NOMO-1 treated with dmso at 0.1 percent for 144 hours (cell line): ENCODE data around the gene CNTNAP5.

Experiments used
- DNase-seq: peaks from one replicate; lab custom pipeline; 2025; ENCODE audit not compliant: unreplicated experiment; lab: John Stamatoyannopoulos, UW

Gene CNTNAP5

DNA sequence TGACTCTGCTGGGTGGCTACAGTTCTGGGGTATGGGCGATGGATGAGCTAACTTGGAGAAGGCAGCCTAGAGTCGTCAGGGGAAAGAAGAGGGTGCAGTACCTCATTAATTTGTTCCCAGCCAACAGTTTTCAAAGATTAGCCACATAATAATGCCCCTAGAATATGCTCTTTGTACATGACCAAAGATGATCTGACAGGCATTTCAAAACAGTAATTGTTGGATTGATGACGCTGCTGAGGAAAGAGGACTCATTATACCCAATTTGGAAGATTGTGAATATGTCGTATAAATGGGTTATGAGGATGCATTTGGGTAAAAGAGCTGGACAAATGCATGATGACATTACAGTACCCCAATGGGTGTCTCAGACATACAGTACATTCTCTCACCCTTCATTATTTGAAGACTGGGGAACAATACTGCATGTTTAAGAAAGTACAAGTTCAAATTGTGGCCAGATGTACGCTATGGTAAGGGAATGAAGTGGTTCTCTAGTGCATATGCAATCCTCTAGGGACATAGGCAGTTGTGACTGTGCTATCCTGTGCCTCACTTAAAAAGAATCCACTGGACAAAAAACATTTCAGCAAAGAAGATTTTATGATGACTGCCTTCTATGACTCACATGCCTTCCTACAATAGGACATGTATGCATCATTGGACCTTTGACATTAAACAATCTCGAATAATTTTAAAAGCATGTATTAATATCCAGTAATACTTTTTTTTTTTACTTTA, 233.2 kb downstream of the CNTNAP5 start:
- no peak for DNase-seq

- DNase-seq: no peak
Measured at GRCh38 chr2:124261456-124261855, 236.4 kb downstream of the CNTNAP5 start.

GRCh38 chr2:124264551-124265091, 239.5 kb downstream of the CNTNAP5 start:
- DNase-seq: no peak

GRCh38 chr2:124267794-124268193, 242.7 kb downstream of the CNTNAP5 start:
- DNase-seq: no peak

GRCh38 chr2:124269348-124269747, 244.3 kb downstream of the CNTNAP5 start:
- no peak for DNase-seq

DNA sequence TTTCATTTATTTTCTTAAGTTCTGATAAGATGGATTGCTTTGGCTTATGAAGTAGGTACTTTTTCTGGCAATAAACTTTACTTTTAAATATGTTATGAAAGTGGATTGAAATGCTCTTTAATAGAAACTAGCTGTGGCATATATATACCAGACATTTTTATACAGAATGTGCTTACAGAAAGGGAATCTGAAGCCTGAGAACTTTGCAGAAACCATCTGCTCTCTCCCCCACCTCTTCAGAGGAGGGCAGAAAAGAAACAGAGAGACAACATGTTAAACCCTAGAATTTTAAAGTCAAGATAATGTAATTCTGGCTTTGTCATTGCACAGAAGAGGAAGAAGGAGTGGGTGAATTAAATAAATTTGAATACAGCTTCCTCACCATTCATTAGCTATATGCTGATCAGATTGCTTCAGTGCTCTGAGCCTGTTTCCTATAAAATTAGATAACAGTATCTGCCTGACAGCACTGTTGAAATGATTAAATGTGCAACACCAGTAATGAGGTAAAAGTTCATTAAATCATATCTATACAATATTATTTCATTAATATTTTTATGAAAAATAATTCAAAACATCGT, 247.3 kb downstream of the CNTNAP5 start:
- DNase-seq: no peak

DNA sequence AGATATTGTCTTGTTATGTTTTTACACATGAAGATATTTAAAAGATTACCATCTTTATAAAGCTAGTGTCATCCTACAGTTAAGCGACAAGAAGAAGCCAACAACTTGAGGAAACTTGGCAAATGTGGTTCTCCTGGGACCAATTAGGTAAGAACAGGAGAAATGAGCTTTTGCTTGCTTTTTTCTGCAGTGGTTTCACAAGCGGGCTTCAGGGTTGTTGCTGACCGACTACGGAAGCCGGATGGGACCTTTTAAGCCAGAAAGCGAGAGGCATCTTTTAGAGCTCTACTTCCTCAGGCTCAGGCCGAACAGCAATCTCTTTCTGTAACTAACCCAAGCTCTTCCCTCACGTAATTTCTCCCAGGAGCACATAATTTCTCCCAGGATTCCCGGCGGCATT, 256.5 kb downstream of the CNTNAP5 start:
- DNase-seq: no peak

DNA sequence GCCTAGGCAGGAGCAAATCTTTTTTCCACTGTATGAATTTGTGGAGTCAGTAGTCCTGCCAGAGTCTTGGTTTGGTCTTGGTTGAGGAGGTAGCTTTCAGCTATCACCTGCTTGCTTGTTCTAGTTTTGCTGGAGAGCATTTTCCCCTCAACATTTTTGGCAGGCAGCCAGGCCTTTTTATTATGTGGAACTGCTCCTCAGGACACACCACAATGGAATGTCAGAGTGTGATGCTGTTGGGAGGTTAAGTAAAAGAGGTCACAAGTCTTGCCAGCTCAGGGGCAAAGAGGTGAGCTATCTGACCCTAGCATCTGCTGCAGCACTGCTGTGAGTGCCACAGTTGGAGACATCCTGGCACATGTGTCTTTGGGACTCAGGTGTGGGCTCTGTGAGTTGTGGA, 258.0 kb downstream of the CNTNAP5 start:
- DNase-seq: no peak

- DNase-seq: no peak
Measured at GRCh38 chr2:124286089-124286783, 261.1 kb downstream of the CNTNAP5 start.

GRCh38 chr2:124289060-124289459, 264.0 kb downstream of the CNTNAP5 start:
- DNase-seq: no peak

DNA sequence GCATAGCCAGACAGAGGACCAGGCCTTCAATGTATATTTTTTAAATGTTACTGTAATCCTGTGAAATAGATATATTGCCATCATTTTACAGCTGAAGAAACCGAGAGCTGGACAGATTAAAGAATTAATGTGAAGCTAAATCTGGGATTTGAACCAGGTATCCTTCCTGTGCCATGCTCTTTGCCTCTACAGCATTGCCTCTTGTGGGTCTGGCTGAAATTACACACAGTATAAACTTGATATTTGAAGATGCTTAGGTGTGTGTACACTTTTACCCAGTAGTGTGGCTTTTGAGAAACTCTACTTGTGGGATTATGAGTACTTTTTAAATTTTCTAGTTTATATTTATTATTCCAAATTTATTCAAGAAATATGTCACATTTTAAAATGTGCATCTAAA, 264.5 kb downstream of the CNTNAP5 start:
- DNase-seq: no peak

- no peak for DNase-seq
Measured at GRCh38 chr2:124296470-124296869, 271.4 kb downstream of the CNTNAP5 start.

GRCh38 chr2:124301915-124302314, 276.8 kb downstream of the CNTNAP5 start:
- no peak for DNase-seq

DNA sequence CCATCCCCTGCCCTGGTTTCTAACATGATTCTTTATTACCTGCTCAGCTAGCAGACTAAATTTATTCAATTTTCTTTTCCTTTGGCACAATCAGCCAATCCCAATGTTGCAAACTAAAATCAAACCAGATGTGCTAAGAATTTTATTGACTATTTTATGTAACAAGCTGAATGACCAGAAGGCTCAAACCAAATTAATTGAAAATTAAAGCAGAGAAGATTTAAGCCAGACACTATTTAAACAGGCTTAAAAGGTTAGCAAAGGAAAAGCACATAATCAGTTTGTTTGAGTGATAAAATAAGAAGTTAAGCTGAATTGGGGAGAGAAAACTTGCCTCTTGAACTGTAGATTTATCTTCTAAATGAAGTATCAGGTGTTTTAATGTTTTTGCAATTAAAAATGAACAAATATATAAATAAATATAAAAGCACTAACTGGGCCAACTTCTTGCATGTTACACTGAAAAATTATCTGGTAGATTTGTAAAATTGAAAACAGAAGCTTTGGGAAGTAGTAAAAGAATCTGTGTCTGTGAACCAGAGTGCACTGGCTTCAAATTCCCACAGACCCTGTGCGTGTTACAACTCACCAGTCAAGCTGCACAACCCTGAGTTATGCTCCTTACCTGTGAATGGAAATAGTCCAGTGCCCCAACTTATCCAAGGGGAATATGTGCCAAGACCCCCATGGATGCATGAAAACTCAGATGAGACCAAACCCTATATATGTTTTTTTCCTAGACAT, 283.4 kb downstream of the CNTNAP5 start:
- no peak for DNase-seq

GRCh38 chr2:124309563-124310138, 284.6 kb downstream of the CNTNAP5 start:
- no peak for DNase-seq

DNA sequence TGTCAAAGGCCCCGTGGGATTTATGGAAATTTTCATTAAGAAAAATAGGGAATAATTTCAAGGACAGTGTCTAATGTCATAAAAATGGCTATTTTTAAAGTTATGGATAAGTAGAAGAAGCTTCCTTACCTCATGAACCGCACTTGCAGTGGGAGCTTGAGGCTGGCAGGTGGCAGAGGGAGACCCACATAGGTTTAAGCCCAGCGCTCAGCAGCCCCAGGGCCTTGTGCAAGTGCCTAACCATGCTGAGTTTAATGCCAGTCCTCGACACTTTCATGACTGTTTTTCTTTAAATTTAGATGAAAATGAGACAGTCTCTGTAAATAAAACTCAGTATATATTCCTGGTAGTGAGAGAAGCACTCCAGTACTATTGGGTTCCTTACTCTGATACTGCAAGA, 285.6 kb downstream of the CNTNAP5 start:
- DNase-seq: no peak

DNA sequence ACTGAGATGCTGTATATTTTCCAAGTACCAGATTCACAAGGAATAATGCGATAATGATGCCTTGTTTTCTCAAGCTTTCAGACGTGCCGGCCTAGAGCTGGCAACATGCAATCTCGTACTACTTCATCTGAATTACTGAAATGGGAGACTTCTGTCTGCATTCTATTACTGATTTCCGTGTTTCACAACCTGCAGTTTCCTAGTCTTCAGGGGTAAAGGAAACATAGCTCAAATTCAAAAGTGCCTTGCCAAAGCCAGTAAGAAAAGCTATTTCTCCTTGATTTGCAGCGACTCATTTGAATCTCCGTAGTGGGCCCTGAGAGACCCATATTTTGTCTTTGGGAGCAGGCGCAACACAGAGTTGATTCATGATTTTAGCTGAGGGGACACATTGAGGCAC, 289.0 kb downstream of the CNTNAP5 start:
- DNase-seq: no peak

- no peak for DNase-seq
Measured at GRCh38 chr2:124315221-124315880, 290.3 kb downstream of the CNTNAP5 start.

- DNase-seq: no peak
Measured at GRCh38 chr2:124316133-124316532, 291.0 kb downstream of the CNTNAP5 start.

DNA sequence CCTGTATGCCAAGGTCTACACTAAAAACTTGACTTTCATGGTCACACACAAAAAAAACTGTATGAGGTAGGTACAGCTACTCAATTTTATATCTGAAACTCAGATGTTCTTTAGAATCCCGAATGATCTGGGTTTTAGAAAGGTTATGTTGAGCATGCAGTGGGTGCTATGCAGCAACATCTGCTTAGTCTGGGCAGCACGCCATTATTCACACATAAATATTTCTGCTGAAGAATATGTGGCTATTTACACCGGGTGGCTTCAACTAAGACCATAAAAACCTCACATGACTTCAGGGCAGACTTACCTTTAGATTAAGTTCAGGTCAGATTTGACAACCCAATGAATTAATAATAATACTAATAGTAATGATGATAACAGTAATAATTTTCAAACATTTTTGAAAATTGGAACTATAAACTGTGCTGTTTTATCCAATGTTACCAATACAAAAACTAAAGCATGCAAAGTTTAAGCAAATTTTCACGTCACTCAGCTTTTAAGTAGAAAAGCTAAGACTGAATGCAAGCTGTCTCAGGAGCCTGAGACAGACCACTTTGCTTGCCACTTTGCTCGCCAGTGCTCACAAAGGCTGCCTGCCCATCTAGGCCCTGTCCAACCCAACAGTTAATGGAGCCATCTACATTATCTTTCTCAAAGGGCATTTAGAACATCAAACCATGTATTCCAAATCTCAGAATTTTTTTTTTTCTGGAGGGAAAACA, 292.0 kb downstream of the CNTNAP5 start:
- no peak for DNase-seq
